Measurements from ENCODE around the gene KRCC1.

The KRCC1 gene

DNA sequence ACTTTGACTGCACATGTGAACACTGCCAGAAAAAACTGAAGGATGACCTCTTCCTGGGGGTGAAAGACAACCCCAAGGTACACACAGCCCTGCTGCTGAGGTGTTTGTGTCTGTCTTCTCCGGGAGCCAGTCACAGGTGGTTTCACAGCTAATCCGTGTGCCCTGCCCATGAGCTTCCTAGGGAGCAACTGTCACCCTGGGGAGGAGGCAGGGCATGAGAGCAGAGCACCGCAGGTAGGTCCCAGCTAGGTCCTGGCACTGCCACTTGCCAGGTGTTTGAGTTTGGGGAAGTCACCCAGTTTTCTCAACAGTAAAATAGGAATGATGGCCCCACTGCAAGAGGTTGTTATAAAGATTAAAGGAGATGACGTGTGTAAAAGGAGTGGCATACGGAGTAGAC, 41.1 kb upstream of the KRCC1 start:
- H3K4me3 ChIP-seq (ENCODE audit: low read depth, low read length), result no peak overlapping the region
- no peak for DNase-seq (ENCODE audit: low read depth, low spot score)
- ChIA-PET CTCF (interaction anchor here (0.6 kb wide), 1 partner anchor 93 kb away, joined by 3 read pairs; no protein-coding TSS in a partner anchor), POLR2A (no interaction called here)
- TF ChIP-seq, protein P1, sequence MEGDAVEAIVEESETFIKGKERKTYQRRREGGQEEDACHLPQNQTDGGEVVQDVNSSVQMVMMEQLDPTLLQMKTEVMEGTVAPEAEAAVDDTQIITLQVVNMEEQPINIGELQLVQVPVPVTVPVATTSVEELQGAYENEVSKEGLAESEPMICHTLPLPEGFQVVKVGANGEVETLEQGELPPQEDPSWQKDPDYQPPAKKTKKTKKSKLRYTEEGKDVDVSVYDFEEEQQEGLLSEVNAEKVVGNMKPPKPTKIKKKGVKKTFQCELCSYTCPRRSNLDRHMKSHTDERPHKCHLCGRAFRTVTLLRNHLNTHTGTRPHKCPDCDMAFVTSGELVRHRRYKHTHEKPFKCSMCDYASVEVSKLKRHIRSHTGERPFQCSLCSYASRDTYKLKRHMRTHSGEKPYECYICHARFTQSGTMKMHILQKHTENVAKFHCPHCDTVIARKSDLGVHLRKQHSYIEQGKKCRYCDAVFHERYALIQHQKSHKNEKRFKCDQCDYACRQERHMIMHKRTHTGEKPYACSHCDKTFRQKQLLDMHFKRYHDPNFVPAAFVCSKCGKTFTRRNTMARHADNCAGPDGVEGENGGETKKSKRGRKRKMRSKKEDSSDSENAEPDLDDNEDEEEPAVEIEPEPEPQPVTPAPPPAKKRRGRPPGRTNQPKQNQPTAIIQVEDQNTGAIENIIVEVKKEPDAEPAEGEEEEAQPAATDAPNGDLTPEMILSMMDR (IDR thresholded peaks at IDR 0.05; ENCODE audit: insufficient read depth, low read length, missing control alignments), result no peak

DNA sequence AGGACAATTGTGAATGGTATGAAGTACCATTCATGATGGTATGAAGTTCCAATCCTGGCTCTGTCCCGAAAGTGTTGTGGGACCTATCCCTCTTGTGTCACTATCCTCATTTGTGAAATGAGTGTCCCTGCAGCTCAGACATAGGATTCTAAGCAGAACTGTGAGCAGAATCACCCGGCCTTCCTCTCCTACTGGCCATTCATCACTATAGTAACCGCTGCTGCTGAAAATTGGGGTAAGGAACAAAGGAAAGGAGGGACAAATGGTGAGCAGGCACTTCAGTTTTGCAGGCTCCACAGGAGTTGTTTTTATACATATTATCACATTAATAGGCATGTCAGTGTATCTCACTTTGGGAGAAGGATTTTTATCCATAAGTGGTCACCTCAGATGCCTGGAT, 39.4 kb upstream of the KRCC1 start:
- TF ChIP-seq, protein P1 (IDR thresholded peaks at IDR 0.05; ENCODE audit: insufficient read depth, low read length, missing control alignments), result no peak
- ChIA-PET POLR2A (no interaction called here), CTCF (no interaction called here)
- no peak for DNase-seq (ENCODE audit: low read depth, low spot score)
- H3K4me3 ChIP-seq (ENCODE audit: low read depth, low read length), result no peak overlapping the region

DNA sequence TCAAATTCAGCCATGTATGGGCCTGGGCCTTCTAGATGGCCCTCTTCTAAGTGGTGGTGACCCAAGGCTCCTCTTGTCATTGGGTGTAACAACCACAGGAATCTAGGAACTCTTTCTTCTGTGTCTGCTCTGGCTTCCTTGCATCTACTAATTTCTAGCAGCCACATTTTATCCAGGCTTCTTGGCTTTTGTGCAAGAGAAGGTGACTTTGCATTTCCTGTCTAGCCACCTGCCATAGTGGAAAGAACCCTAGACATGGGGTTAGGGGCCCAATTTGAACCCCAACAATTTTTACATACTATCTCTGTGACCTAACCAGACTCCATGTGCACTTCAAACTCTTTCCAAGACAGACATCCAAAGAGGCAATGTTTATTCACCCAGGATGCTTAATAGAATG, 37.2 kb upstream of the KRCC1 start:
- CTCF ChIA-PET, result interaction anchor here (0.8 kb wide), 1 partner anchor 32 kb away, joined by 3 read pairs; no protein-coding TSS in a partner anchor
- POLR2A ChIA-PET, result no interaction called here
- no peak for DNase-seq (ENCODE audit: low read depth, low spot score)
- TF ChIP-seq, protein P1 (IDR thresholded peaks at IDR 0.05; ENCODE audit: insufficient read depth, low read length, missing control alignments), result no peak
- no peak overlapping the region for H3K4me3 ChIP-seq (ENCODE audit: low read depth, low read length)

DNA sequence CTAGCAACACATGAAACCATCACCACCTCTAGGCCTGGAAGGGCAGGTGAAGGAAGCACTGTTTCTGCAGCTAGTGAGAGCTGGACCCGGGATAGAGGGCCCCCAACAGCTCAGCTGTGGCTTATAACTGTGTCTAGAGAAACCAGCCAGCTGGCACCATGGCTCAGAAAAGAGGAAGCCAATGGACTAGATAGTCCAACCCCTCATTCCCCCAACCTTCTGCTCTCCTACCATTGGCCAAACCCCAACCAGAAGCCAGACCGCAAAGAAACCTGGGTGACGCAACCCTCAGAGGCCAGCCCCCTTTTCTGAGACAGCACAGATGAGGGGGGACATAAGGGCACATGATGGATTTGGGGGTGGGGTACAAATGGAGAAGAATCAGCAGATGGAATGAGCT, 36.4 kb upstream of the KRCC1 start:
- POLR2A ChIA-PET, result no interaction called here
- DNase-seq (ENCODE audit: low read depth, low spot score), result no peak
- TF ChIP-seq, protein P1 (IDR thresholded peaks at IDR 0.05; ENCODE audit: insufficient read depth, low read length, missing control alignments), result no peak
- CTCF ChIA-PET, result interaction anchor here (0.8 kb wide), 1 partner anchor 32 kb away, joined by 3 read pairs; no protein-coding TSS in a partner anchor
- H3K4me3 ChIP-seq (ENCODE audit: low read depth, low read length), result no peak overlapping the region

DNA sequence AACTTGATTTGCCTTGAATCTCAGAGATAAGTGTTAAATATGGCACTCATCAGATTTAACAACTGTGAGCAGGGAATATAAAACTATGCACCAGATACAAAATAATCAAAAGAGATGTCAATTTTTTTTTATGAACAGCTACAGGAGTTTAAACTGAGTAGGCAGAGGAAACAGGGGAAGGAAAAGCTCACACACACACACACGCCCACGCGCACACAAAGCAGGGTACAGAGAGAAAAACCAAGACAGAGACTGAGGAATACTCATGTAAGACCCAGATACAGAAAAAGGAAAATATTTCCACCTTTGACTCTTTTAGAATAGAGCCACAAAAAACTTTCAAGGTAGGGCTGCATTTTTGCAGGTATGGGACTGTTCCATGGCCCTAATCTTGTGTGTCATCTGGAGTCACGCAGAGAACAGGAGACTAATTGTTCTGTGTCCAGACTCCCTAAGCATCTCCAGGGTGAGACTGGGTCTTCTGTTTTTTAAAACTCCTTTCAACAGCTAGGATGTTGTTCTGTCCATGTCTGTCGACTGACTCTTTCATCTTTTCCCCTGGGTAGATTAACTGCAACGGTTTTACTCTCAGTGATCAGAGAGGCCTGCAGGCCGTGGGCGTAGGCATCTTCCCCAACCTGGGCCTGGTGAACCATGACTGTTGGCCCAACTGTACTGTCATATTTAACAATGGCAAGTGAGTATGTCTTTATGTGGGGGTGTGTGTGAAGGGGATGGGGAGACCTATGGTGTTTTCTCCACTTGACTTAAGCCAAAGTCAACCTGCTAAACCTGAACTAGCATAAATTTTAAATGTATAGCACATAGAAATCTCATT, 35.1 kb upstream of the KRCC1 start:
- ChIA-PET CTCF (no interaction called here), POLR2A (no interaction called here)
- H3K4me3 ChIP-seq (ENCODE audit: low read depth, low read length), result no peak overlapping the region
- no peak for DNase-seq (ENCODE audit: low read depth, low spot score)
- TF ChIP-seq, protein P1 (IDR thresholded peaks at IDR 0.05; ENCODE audit: insufficient read depth, low read length, missing control alignments), result no peak

DNA sequence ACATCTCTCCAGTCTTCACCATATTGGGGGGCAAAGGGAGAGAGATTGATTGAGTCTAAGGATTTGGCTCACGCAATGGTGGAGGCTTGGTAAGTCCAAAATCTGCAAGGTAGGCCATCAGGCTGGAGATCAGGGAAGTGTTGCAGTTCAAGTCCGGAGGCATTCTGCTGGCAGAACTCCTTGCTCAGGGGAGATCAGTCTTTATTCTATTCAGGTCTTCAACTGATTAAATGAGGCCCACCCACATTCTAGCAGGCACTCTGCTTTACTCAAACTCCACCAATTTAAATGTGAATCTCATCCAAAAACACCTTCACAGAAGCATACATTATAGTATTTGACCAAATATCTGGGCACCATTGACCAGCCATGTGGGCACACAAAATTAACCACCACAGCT, 33.4 kb upstream of the KRCC1 start:
- ChIA-PET CTCF (interaction anchor here (1.4 kb wide), 1 partner anchor 29 kb away, joined by 7 read pairs; no protein-coding TSS in a partner anchor), POLR2A (no interaction called here)
- DNase-seq (ENCODE audit: low read depth, low spot score), result no peak
- H3K4me3 ChIP-seq (ENCODE audit: low read depth, low read length), result no peak overlapping the region
- TF ChIP-seq, protein P1 (IDR thresholded peaks at IDR 0.05; ENCODE audit: insufficient read depth, low read length, missing control alignments), result no peak
